Activated T-cell treated with anti-CD3 and anti-CD28 coated beads for 48 hours (primary cell): ENCODE data around the gene ARL4A.

Experiments used
- DNase-seq: peaks from one replicate; pipeline ENCODE4 v3.0.0-alpha.2; 2020; ENCODE audit warnings: low read depth

ARL4A gene

GRCh38 chr7:12726908-12727307 lies 39.5 kb downstream of the ARL4A start:
- no peak for DNase-seq

- no peak for DNase-seq
Observed at GRCh38 chr7:12727455-12728191, 40.2 kb downstream of the ARL4A start.

- no peak for DNase-seq
Observed at GRCh38 chr7:12728192-12728538, 40.7 kb downstream of the ARL4A start.

- DNase-seq, result no peak
Observed at GRCh38 chr7:12729112-12729511, 41.7 kb downstream of the ARL4A start.

- DNase-seq, result no peak
Observed at GRCh38 chr7:12730523-12730922, 43.1 kb downstream of the ARL4A start.

- DNase-seq, result no peak
Observed at GRCh38 chr7:12731214-12731656, 43.8 kb downstream of the ARL4A start.

GRCh38 chr7:12731775-12732174 lies 44.3 kb downstream of the ARL4A start:
- no peak for DNase-seq

- no peak for DNase-seq
Observed at GRCh38 chr7:12732428-12732827, 45.0 kb downstream of the ARL4A start.

- DNase-seq, result no peak
Observed at GRCh38 chr7:12735923-12736322, 48.5 kb downstream of the ARL4A start.

GRCh38 chr7:12737373-12737772 lies 49.9 kb downstream of the ARL4A start:
- DNase-seq, result no peak

- no peak for DNase-seq
Observed at GRCh38 chr7:12737836-12738235, 50.4 kb downstream of the ARL4A start.

- no peak for DNase-seq
Observed at GRCh38 chr7:12738665-12739064, 51.2 kb downstream of the ARL4A start.
